Kidney glomerular epithelial cell (primary cell): Measurements from ENCODE around the gene TTC28.
A peak's percentile ranks its signal among the peaks of the same experiment; 100 is the strongest.
"Not testable (repeated sequence)": the region's sequence is repeated elsewhere in the genome, so short reads cannot be mapped to it uniquely, and the experiment has no call there.

ENCODE experiments used
- DNase-seq: peaks from one replicate; lab custom pipeline; 2025; lab: John Stamatoyannopoulos, UW

The TTC28 gene

GRCh38 chr22:28679611-28680287, at the start of gene TTC28:
TTC28 (minus strand) TSS chr22:28679840; CDS start chr22:28679723, 117 bp downstream.
- peak; percentile 45 for DNase-seq

GRCh38 chr22:28728621-28729313, 49.1 kb upstream of the TTC28 start:
- no peak for DNase-seq

DNA sequence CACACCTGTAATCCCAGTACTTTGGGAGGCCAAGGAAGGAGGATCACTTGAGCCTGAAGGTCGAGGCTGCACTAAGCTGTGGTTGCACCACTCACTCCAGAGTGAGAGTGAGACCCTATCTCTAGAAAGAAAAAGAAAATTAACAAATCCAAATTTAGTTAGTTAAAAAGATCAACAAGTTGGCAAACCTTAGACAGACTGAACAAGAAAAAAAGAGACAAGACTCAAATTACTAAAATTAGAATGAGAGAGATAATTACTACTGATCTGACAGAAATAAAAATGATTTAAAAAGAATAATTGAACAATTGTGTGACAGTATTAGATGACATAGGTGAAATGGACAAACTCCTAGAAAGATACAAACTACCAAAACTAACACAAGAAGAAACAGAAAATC, 48.4 kb upstream of the TTC28 start:
- no peak for DNase-seq

DNA sequence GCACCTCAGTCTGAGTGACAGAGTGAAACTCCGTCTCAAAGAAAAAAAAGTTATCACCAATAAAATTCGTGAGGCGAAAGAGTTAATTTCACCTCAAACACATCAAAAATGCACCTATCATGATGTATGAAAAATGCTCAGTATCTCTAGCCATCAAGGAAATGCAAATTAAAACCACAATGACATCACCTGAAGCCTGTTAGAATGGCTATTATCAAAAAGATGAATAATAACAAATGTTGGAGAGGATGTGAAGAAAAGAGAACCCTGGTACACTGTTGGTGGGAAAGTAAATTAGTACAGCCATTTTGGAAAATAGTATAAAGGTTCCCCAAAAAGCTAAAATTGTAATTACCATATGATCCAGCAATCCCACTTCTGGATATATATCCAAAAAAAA, 38.4 kb upstream of the TTC28 start:
- DNase-seq = no peak

- DNase-seq = no peak
Measured at GRCh38 chr22:28716686-28717085, 37.0 kb upstream of the TTC28 start.

DNA sequence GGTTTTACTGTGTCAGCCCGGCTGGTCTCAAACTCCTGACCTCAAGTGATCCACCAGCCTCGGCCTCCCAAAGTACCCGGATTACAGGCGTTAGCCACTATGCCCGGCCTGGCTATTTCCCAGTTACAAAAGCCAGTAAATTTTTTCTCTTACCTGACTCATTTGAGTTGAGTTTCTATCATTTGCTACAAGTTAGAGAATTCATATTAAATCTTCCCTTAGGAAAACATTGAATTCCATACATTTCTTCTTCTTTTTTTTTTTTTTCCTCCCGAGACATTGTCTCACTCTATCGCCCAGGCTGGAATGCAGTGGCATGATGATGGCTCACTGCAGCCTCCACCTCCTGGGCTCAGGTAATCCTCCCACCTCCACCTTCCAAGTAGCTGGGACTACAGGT, 36.0 kb upstream of the TTC28 start:
- DNase-seq = no peak

- no peak for DNase-seq
Measured at GRCh38 chr22:28714043-28714628, 34.5 kb upstream of the TTC28 start.

GRCh38 chr22:28711820-28712777, 32.5 kb upstream of the TTC28 start:
- peak; percentile 92 for DNase-seq

DNA sequence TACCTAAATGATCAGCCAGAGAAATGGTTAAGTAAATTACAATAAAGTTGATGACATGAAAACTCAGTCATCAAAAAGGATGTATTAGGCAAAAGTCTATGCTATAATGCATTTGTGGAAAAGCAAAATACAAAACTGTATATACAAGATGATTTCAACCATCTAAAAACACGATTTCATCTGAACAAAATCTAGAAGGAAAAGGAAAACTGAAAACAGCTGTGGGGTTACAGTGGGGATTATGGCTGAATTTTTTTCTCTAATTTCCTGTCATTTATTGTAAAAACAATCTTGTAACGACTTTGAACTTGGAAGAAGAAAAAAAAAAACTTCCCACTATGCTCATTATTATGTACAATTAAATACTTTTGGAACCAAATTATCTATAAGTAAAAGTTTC, 31.7 kb upstream of the TTC28 start:
- DNase-seq = no peak

DNA sequence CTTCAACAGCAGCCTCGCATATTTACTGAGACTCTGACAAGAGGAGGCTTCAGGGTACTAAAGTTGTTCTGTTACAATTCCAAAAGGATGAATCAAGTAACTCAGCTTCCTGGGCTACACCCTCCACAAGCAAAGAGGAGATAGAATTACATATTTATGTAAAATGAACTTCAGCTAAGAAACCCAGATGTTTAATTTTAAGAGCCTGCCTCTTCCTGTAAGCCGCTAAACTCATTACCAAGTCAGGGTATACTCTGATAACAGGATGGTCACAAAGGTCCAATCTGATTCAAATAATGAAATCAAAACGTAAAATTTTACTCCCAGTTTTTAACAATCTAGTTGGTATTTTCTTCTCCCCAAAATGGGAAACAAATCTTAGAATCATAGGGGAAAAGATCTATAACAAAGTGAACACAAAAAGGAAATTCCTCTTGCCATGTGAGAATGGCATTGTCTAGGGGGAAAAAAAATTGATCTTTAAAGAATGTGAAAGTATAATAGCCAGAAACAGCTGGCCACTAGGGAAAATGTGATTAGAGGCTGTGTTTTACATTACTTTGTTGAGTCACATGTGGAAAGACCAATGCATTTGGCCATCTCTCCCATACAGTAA, 31.0 kb upstream of the TTC28 start:
- DNase-seq = no peak

DNA sequence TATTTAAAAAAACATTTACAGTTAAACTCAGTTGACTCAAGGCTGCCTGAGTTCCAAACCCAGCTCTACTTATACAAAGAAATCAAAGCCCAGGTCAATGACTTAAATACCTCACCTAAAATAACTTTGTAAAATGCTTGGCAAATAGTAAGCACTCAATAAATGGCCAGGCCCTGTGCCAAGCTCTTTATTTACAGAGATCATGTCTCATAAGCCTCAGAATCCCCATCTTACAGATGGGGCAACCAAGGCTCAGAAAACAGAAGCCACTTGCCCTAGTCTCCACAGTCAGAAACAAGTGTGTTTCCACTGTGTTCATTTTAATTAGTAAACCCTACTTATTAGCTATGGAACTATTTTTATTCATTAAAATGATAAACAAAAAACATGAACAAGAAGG, 30.5 kb upstream of the TTC28 start:
- DNase-seq = no peak

GRCh38 chr22:28706845-28707244, 27.2 kb upstream of the TTC28 start:
- no peak for DNase-seq

DNA sequence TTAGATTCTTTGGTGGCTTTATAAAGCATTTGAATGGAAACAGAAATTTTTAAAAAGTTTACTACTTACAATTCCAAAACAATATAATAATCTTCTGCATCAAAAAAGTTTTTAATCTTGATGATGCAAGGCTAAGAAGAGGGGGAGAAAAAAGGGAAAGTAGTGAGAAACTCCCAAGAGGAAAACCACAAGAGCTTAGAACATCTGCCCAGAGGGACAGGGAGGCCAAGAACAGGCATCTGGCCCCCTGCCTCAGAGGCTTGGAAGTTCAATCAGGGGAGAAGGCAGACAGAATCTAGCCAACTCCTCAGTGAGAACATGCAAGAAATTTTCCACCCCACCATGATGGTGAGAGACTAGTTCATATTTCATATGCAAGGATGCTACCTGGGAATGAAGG, 23.8 kb upstream of the TTC28 start:
- no peak for DNase-seq

GRCh38 chr22:28702891-28703290, 23.3 kb upstream of the TTC28 start:
- DNase-seq = no peak

GRCh38 chr22:28693041-28693760, 13.6 kb upstream of the TTC28 start:
- DNase-seq = peak; percentile 58

DNA sequence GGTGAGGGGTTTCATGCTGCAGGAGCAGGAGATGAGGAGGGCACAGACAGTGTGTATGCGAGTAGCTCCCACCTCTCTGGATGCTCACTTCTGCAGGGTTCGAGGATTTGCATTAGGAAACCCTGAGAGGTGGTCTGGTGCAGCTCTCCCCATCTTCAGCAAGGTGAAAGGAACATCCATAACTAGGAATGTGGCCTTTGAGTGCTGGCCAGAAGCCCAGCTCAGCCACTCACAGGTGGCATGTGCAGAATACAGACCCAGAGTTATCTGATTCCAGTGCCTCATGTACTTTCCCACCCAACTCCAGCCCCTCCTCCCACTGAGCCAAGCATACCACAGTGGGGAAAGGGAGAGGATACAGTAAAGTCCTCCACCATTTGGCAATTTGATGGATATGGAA, 10.2 kb upstream of the TTC28 start:
- DNase-seq = not testable (repeated sequence)

GRCh38 chr22:28682966-28683365, 3.3 kb upstream of the TTC28 start:
- not testable (repeated sequence) for DNase-seq

DNA sequence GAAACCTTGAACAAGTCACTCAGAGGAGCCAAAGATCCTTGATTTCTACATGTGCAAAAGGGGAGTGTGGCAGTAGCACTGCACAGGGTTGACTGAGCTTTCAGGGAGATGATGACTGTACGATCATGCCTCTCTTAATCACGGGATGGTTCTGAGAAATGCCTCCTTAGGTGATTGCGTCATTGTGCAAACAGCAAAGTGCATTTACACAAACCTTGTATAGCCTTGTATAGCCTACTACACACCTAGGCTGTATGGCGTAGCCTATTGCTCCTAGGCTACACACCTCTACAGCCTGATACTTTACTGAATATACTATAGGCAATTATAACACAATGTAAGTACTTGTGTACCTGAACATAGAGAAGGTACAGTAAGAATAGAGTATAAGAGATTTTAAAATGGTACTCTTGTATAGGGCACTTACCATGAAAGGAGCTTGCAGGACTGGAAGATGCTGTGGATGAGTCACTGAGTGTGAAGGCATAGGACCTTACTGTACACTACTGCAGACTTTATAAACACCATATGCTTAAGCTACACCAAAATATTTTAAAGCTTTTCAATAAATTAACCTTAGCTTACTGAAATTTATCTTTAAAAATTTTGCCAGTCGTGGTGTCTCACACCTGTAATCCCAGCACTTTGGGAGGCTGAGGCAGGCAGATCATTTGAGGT, 1.3 kb upstream of the TTC28 start:
- DNase-seq = not testable (repeated sequence)

DNA sequence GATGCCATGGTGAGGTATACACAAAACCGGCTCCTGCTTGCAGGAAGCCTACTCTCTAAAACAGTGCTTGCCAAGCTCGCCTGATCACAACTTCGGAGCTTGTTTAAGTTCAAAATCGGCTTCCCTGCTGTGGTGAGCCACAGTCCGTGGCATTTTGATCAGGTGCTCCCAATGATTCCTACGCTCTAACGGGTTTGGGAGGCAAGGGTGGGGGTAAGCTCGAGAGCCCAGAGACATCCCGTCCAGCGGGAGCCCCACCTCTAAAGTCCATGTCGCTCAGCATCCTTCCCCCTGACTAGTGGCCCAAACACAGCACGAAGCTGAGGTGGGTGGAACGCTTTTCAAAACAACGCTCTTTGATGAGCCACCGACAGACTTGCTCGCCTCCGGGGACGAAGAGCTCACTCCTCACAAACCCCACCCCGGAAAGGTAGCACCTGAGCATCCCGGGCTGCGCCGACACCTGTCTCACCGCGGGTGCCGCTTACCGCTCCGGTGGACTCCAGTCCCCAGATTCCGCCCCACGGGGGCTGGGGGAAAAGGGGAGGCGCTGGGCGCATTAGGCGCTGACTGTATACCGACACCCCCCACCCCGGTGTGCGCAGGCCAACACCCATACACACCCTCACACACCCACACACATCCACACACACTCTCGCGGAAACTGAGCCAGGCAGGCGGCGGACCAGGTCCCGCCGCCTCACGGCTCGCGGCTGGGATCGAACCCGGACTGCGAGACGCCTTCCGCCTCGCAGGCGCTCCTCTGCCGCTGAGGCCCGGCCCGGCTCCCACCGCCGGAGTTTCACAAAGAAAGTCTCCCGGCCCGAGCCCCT, 646 bp downstream of the TTC28 start:
- not testable (repeated sequence) for DNase-seq

DNA sequence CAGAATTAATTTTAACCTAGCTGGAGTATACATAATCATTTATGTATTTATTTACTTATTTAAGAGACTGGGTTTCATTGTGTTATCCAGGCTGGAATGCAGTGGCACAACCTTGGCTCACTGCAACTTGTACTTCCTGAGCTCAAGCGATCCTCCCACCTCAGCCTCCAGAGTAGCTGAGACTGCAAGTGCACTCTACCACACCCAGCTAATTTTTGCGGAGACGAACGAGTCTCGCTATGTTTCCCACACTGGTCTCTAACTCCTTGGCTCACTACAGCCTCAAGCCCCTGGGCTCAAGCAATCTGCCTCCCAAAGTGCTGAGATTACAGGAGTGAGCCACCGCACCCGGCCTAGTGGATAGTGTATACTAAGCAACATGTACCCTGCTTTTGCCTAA, 1.5 kb downstream of the TTC28 start:
- not testable (repeated sequence) for DNase-seq
